ENCODE results near the gene PDIA5.

The PDIA5 gene

GRCh38 chr3:123068601-123069381, 2.0 kb downstream of the PDIA5 start:
- no peak for TF ChIP-seq CTCF (IDR thresholded peaks at IDR 0.05; ENCODE audit: insufficient read depth, low read depth, low read length, missing control alignments)
- no peak for DNase-seq (ENCODE audit: low read depth)

GRCh38 chr3:123070510-123070909, 3.7 kb downstream of the PDIA5 start:
- TF ChIP-seq CTCF (IDR thresholded peaks at IDR 0.05; ENCODE audit: insufficient read depth, low read depth, low read length, missing control alignments) = no peak
- DNase-seq (ENCODE audit: low read depth) = no peak
- H3K4me3 ChIP-seq (ENCODE audit: low read depth, low read length) = no peak overlapping the region

More at GRCh38 chr3:123068601-123069381, 2.0 kb downstream of the PDIA5 start:
- H3K4me3 ChIP-seq (ENCODE audit: low read depth, low read length) = no peak overlapping the region

GRCh38 chr3:123071146-123071545, 4.3 kb downstream of the PDIA5 start:
- DNase-seq (ENCODE audit: low read depth) = no peak
- no peak overlapping the region for H3K4me3 ChIP-seq (ENCODE audit: low read depth, low read length)
- TF ChIP-seq CTCF (IDR thresholded peaks at IDR 0.05; ENCODE audit: insufficient read depth, low read depth, low read length, missing control alignments) = peak; percentile 5

- DNase-seq (ENCODE audit: low read depth) = no peak
- no peak for TF ChIP-seq CTCF (IDR thresholded peaks at IDR 0.05; ENCODE audit: insufficient read depth, low read depth, low read length, missing control alignments)
- no peak overlapping the region for H3K4me3 ChIP-seq (ENCODE audit: low read depth, low read length)
Observed at GRCh38 chr3:123071581-123071980, 4.8 kb downstream of the PDIA5 start.

GRCh38 chr3:123072152-123072551, 5.3 kb downstream of the PDIA5 start:
- no peak for DNase-seq (ENCODE audit: low read depth)
- no peak for TF ChIP-seq CTCF (IDR thresholded peaks at IDR 0.05; ENCODE audit: insufficient read depth, low read depth, low read length, missing control alignments)
- no peak overlapping the region for H3K4me3 ChIP-seq (ENCODE audit: low read depth, low read length)

- no peak overlapping the region for H3K4me3 ChIP-seq (ENCODE audit: low read depth, low read length)
- DNase-seq (ENCODE audit: low read depth) = peak; percentile 13
- no peak for TF ChIP-seq CTCF (IDR thresholded peaks at IDR 0.05; ENCODE audit: insufficient read depth, low read depth, low read length, missing control alignments)
Observed at GRCh38 chr3:123072564-123072963, 5.7 kb downstream of the PDIA5 start.

GRCh38 chr3:123075359-123075758, 8.5 kb downstream of the PDIA5 start:
- no peak for DNase-seq (ENCODE audit: low read depth)
- no peak for TF ChIP-seq CTCF (IDR thresholded peaks at IDR 0.05; ENCODE audit: insufficient read depth, low read depth, low read length, missing control alignments)
- no peak overlapping the region for H3K4me3 ChIP-seq (ENCODE audit: low read depth, low read length)
